Raji (cell line): ENCODE data around the gene LRP2.

ENCODE experiments used
- POLR2A ChIP-seq: IDR thresholded peaks from 2 replicates; pipeline ENCODE4 v1.6.1; 2011; ENCODE audit warnings: low read depth, low read length, control low read depth; ENCODE audit not compliant: insufficient read depth

Gene LRP2

GRCh38 chr2:169315357-169315756, 47.0 kb downstream of the LRP2 start:
- no peak for TF ChIP-seq POLR2A

- TF ChIP-seq POLR2A = no peak
These were observed 58.6 kb downstream of the LRP2 start for GRCh38 chr2:169303579-169304305.

GRCh38 chr2:169302364-169302763, 60.0 kb downstream of the LRP2 start:
- TF ChIP-seq POLR2A = no peak

GRCh38 chr2:169301596-169302335, 60.6 kb downstream of the LRP2 start:
- TF ChIP-seq POLR2A = no peak

GRCh38 chr2:169300636-169301530, 61.5 kb downstream of the LRP2 start:
- TF ChIP-seq POLR2A = no peak

- no peak for TF ChIP-seq POLR2A
These were observed 64.3 kb downstream of the LRP2 start for GRCh38 chr2:169298007-169298406.

- TF ChIP-seq POLR2A = no peak
These were observed 68.2 kb downstream of the LRP2 start for GRCh38 chr2:169294001-169294675.

- no peak for TF ChIP-seq POLR2A
These were observed 70.8 kb downstream of the LRP2 start for GRCh38 chr2:169291517-169291916.

- no peak for TF ChIP-seq POLR2A
These were observed 71.9 kb downstream of the LRP2 start for GRCh38 chr2:169290433-169290832.

GRCh38 chr2:169287666-169288065, 74.7 kb downstream of the LRP2 start:
- TF ChIP-seq POLR2A = no peak

GRCh38 chr2:169286624-169287231, 75.6 kb downstream of the LRP2 start:
- TF ChIP-seq POLR2A = no peak

- no peak for TF ChIP-seq POLR2A
These were observed 76.7 kb downstream of the LRP2 start for GRCh38 chr2:169285531-169286235.

- no peak for TF ChIP-seq POLR2A
These were observed 81.8 kb downstream of the LRP2 start for GRCh38 chr2:169280502-169280901.
